Cortex of kidney (tissue), 1 donor: Measurements from ENCODE around the gene SHISAL1.

ENCODE experiments used
- DNase-seq: peaks from one replicate; lab custom pipeline; 2025; lab: John Stamatoyannopoulos, UW

SHISAL1 gene

GRCh38 chr22:44209343-44209742 lies 103.4 kb downstream of the SHISAL1 start:
- no peak for DNase-seq

GRCh38 chr22:44207981-44208317 lies 104.8 kb downstream of the SHISAL1 start:
- DNase-seq, result no peak

- no peak for DNase-seq
These were observed 105.4 kb downstream of the SHISAL1 start for GRCh38 chr22:44207173-44207980.

GRCh38 chr22:44206696-44207095 lies 106.1 kb downstream of the SHISAL1 start:
- no peak for DNase-seq

GRCh38 chr22:44206330-44206645 lies 106.5 kb downstream of the SHISAL1 start:
- DNase-seq, result no peak

DNA sequence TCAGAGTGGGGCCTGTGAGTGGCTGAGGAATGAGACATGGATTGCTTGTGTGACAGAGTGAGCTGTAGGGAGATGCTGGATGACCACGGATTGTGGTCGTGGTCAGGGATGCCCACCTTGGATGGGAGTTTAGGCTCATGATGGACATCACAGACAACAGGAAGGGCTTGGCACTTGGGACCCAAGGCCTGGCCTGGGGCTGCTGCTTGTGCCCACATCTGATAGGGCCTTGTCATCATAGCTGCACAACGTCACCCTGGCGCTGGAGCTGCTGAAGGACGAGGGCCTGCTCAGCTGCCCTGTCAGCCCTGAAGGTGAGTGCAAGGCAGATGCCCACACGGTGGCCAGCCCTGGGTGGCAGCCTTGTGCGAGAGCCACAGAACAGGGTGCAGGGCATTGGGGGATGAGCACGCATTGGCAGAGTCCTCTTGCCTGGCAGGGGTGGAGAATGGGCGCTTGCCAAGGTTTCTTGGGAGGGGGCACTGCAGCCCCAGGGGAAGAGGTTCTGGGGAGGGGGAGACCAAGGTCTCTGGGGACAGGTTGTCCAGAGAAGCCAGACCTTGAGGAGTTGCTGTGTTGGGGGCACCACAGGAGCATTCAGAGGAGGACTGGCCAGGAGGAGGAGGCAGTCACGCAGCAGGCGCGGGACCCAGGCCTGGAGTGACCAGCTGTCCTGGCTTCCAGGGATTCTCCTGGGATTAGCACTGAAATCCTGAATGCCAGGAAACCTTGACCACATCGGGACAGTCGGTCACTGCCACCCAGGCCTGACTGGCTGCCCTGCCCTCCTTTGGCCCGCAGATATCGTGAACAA lies 107.0 kb downstream of the SHISAL1 start:
- no peak for DNase-seq

- no peak for DNase-seq
These were observed 107.8 kb downstream of the SHISAL1 start for GRCh38 chr22:44204739-44205515.

DNA sequence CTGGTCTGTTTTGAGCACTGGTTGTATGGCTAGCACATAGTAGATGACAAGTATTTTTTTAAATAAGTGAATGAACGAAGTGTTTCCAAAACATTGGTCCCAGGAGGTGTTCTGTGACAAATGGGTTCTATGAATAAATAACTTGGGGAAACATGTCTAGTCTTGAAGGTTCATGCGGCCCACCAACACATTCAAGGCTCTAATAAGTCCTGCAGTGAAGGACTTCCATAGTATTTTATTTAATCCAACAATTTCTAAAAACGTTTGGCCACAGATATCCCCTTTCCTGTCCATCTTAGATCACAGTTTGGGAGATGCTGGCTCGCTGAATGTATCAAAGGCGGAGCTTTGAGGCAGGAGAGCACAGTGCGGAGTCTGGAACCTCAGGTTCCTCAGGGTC lies 109.5 kb downstream of the SHISAL1 start:
- DNase-seq, result no peak

GRCh38 chr22:44202261-44202789 lies 110.4 kb downstream of the SHISAL1 start:
- DNase-seq, result no peak

- no peak for DNase-seq
These were observed 111.1 kb downstream of the SHISAL1 start for GRCh38 chr22:44201665-44202064.

DNA sequence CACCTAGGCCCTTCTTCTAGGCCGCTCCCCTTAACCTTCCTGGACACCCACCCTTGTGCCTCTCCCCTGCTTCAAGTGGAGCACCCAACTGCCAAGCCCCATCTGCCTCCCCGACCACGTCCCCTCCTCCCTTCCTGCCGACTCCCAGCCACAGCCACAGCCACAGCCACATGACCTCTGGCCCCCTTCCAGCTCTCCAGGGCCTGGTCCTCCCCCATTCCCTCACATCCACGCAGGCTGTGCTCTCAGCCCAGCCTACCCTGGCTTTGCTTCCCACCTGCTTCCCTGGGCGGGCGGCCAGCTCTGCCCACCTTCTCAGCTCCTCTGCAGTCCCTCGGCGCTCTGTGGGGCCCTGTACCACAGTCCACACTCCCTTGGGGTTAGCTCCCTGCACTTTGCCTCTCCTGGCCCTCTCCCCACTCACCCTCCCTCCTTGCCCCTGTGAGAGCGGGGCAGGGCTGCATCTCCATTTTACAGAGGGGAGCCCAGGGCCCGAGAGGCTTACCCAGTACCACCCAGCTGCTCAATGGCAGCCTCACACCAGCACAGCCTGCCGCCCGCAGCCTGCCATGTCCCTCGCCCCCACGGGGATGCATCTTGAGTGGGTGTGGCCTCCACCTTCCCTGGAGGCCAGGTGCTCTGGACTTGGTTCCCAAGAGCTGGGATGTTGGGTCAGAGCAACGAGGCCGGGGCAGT lies 111.7 kb downstream of the SHISAL1 start:
- no peak for DNase-seq

DNA sequence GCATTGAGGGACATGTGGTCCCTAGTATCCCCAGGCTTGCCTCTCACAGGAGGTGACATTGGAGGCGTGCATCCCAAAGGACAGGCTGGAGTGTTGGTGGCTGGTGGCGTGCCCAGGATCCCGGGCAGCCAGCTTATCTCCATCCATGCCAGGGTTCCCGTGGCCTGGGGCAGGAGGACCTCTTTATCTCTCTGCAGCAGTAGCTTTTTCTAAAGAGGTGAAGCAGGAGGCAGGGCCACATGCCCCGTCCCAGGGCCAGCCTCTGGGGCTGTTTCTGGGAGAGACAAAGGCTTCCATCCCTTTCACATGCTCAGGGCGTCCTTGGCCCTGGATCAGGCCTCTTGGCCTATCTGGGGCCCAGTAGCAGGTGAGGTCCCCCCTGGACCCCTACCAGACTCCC lies 112.3 kb downstream of the SHISAL1 start:
- no peak for DNase-seq

DNA sequence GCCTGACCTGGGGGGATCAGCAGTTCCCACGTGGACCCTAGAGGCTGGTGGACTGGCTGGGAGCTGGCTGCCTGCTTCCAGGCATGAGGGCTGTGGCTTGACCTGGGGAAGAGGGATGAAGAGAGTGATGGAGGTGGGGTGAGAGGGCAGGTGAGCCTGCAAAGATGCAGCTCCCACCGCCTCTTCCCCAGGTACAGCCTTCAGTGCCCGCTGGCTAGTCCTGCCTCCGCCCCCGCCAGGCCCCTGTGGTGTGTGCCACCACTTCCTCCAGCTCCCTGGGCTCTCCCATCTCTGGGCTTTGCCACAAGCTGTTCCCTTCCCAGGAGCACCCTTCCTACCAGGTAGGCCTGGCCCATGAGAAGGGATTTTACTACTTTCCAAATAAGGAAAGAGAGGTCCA lies 112.9 kb downstream of the SHISAL1 start:
- no peak for DNase-seq

DNA sequence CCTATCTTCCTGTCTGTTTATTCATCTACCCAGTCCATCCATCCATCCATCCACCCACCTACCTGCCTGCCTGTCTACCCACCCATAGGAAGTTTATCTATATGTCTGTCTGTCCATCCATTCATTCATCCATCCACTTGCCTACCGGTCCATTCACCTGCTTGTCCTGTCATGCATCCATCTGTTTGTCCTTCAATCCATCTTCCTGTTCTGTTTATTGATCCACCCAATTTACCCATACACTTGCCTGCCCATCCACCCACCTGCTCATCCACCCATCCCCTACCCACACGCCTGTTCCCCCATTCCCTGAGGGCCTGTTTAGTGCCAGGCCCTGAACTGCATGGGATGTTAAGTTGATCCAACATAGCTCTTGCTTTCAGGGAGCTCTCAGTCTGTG lies 113.6 kb downstream of the SHISAL1 start:
- DNase-seq, result no peak

- DNase-seq, result no peak
These were observed 115.5 kb downstream of the SHISAL1 start for GRCh38 chr22:44197271-44197670.

GRCh38 chr22:44196731-44197131 lies 116.0 kb downstream of the SHISAL1 start:
- no peak for DNase-seq

DNA sequence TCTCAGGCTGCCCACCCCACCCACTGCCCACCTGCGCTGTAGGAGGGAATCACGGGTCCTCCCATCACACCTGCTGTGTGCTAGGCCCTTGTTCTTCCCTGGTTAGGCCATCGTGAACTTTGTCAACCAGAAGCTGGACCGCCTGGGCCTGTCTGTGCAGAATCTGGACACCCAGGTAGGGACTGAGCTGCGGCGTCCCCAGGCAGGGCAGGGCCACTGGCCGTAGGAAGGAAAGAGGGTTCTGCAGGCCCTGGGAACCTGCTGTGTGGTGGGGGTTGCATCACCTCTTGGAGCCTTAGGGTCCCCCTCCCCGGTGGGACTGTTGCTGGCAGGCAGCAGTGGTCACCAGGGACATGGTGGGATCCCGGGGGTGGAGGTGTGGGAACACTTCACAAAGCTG lies 116.5 kb downstream of the SHISAL1 start:
- no peak for DNase-seq

DNA sequence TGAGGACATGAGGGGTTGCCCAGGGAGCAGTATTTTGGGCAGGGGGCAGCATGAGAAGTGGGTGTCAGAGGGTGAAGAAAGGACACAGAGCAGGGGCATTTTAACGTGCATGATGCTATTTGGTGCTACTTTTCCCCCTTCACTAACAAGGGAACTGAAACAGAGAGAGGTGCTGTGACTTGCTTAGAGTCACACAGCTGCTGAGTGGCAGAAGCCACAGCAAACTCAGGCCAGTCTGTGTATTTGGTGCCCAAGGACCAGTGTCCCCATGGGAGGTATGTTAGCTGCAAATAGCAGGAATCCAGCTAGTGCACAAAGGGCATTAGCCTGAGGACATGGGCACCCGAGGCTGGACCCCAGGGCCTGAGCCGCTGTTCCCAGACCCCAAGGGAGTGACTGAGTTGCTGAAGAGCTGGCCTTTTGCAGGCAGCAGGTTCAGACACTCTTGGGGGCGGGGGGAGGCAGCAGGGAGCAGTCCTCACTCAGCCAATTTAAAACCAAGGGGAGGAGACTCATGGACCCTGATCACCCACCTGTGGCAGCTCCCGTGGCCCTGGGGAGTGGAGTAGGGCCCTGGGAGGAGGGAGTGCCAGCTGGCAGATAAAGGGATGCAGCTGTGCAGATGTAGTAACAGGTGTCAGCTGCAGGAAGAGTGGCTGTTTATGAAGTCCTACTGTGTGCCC lies 117.4 kb downstream of the SHISAL1 start:
- DNase-seq, result no peak

DNA sequence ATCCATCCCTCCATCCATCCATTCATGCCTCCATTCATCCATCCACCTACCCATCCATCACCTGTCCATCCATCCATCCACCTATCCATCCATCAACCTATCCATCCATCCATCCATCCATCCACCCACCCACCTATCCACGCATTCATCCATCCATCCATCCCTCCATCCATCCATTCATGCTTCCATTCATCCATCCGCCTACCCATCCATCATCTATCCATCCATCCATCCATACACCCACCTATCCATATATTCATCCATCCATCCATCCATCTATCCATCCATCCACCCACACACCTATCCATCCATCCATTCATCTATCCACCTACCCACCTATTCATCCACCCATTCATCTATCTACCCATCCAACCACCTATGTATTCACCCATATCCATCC lies 118.2 kb downstream of the SHISAL1 start:
- no peak for DNase-seq
